ENCODE results near the gene HINT1.

Gene HINT1

GRCh38 chr5:131110256-131110594 lies 54.8 kb downstream of the HINT1 start:
- Histone ChIP-seq H3K4me3 (ENCODE audit: low read length) (no peak overlapping the region), H3K36me3 (ENCODE audit: control insufficient read depth, insufficient read depth, low read length) (no peaks in the 10 kb centered on the region), H3K27ac (ENCODE audit: low read length) (no peak overlapping the region), H3K4me1 (ENCODE audit: control insufficient read depth, insufficient read depth, low read length) (peaks cover 1% of the 10 kb centered on the region; the same call in 1 of the 2 replicates), H3K9me3 (ENCODE audit: control insufficient read depth, insufficient read depth, low read length) (no peaks in the 10 kb centered on the region), H3K27me3 (ENCODE audit: control insufficient read depth, insufficient read depth, low read length) (no peaks in the 10 kb centered on the region)
- WGBS (ENCODE audit: insufficient coverage, insufficient read length), result no CpG with 5 or more reads among the region's 5 CpGs
- DNase-seq (ENCODE audit: low read depth, low spot score), result no peak

- Histone ChIP-seq H3K9me3 (ENCODE audit: control insufficient read depth, insufficient read depth, low read length) (no peaks in the 10 kb centered on the region), H3K36me3 (ENCODE audit: control insufficient read depth, insufficient read depth, low read length) (no peaks in the 10 kb centered on the region), H3K4me1 (ENCODE audit: control insufficient read depth, insufficient read depth, low read length) (peaks cover 1% of the 10 kb centered on the region; the same call in 1 of the 2 replicates), H3K27me3 (ENCODE audit: control insufficient read depth, insufficient read depth, low read length) (no peaks in the 10 kb centered on the region), H3K27ac (ENCODE audit: low read length) (no peak overlapping the region), H3K4me3 (ENCODE audit: low read length) (no peak overlapping the region)
- DNase-seq (ENCODE audit: low read depth, low spot score), result no peak
- no CpG with 5 or more reads among the region's 2 CpGs for WGBS (ENCODE audit: insufficient coverage, insufficient read length)
Observed at GRCh38 chr5:131109540-131110255, 55.4 kb downstream of the HINT1 start.
